CD4-positive, alpha-beta memory T cell (primary cell): ENCODE results near the gene OTUD5. TPM values are rescaled to one million over a fixed set of nuclear protein-coding genes. Genes with fewer than 3 reads are reported as not detected.

ENCODE experiments used
- CTCF ChIA-PET: fragments of 350-600 bp; sonication (Branson Sonifier 250); formaldehyde crosslinking; loops from one replicate; lab custom pipeline; 2021; ENCODE audit warnings: inconsistent platforms; ENCODE audit not compliant: partially characterized antibody; lab: Charles Lee
- POLR2A ChIA-PET: fragments of 350-600 bp; sonication (Branson Sonifier 250); formaldehyde crosslinking; loops from one replicate; lab custom pipeline; 2021; ENCODE audit not compliant: partially characterized antibody; lab: Charles Lee
- DNase-seq, 5 donors: peaks; one replicate each; pipeline versions ENCODE4 v3.0.0 to v3.0.0-alpha.2; 2020 to 2022; ENCODE audit warnings: mixed read lengths in 1 of 5
- H3K27ac ChIP-seq: one replicate; pipeline ENCODE4 v1.7.0; 2013; ENCODE audit warnings: low read depth, low read length
- H3K27me3 ChIP-seq: 2 replicates; pipeline ENCODE4 v1.7.0; 2013; ENCODE audit warnings: mild to moderate bottlenecking, low read length, moderate library complexity; ENCODE audit not compliant: insufficient read depth
- H3K36me3 ChIP-seq: 2 replicates; pipeline ENCODE4 v1.7.0; 2013; ENCODE audit warnings: mild to moderate bottlenecking, low read length, moderate library complexity; ENCODE audit not compliant: insufficient read depth
- H3K4me1 ChIP-seq: 2 replicates; pipeline ENCODE4 v1.7.0; 2013; ENCODE audit warnings: mild to moderate bottlenecking, low read length, moderate library complexity; ENCODE audit not compliant: insufficient read depth
- H3K4me3 ChIP-seq, 2 donors: one replicate each; pipeline ENCODE4 v1.7.0; 2013; ENCODE audit warnings: low read length in 2 of 2, mild to moderate bottlenecking in 1 of 2
- H3K9me3 ChIP-seq, 2 donors: one replicate each; pipeline ENCODE4 v1.7.0; 2013; ENCODE audit warnings: low read length in 2 of 2, control low read depth in 1 of 2; ENCODE audit not compliant: control insufficient read depth in 1 of 2
- H3K27ac Mint-ChIP-seq, 7 donors: one replicate each; pipeline ENCODE4 v1.8.0; 2020 to 2021; ENCODE audit warnings: mixed read lengths in 7 of 7, mild to moderate bottlenecking in 6 of 7, inconsistent platforms in 3 of 7, moderate library complexity in 3 of 7
- H3K27me3 Mint-ChIP-seq, 2 donors: one replicate each; pipeline ENCODE4 v1.8.0; 2020 to 2021; ENCODE audit warnings: mixed read lengths in 2 of 2
- H3K36me3 Mint-ChIP-seq, 2 donors: one replicate each; pipeline ENCODE4 v1.8.0; 2020 to 2021; ENCODE audit warnings: mixed read lengths in 2 of 2, inconsistent platforms in 1 of 2, mild to moderate bottlenecking in 1 of 2
- H3K4me1 Mint-ChIP-seq, 4 donors: one replicate each; pipeline ENCODE4 v1.8.0; 2020 to 2021; ENCODE audit warnings: mixed read lengths in 4 of 4, mild to moderate bottlenecking in 1 of 4
- H3K4me3 Mint-ChIP-seq, 8 donors: one replicate each; pipeline ENCODE4 v1.8.0; 2020 to 2021; ENCODE audit warnings: mixed read lengths in 8 of 8, mild to moderate bottlenecking in 7 of 8, moderate library complexity in 6 of 8, inconsistent platforms in 3 of 8
- H3K9me3 Mint-ChIP-seq, 8 donors: one replicate each; pipeline ENCODE4 v1.8.0; 2020 to 2021; ENCODE audit warnings: mixed read lengths in 8 of 8, mild to moderate bottlenecking in 5 of 8, inconsistent platforms in 3 of 8, moderate library complexity in 1 of 8
- intact Hi-C: fragments of 100-400 bp; cut with micrococcal nuclease; formaldehyde crosslinking; loops from one replicate; pipeline ENCODE4 v1.15.1; 2023
- polyA plus RNA-seq, 2 donors: library from polyadenylated mRNA; unstranded; fragments of 300-500 nt; fragmentation: Illumina TruSeq; gene quantifications; one replicate each; pipeline ENCODE4 v1.2.3, GENCODE V29; 2021
- total RNA-seq, 2 experiments: library from RNA; stranded (reverse); gene quantifications; one replicate each; pipeline ENCODE4 v1.2.3, GENCODE V29; 2021

The OTUD5 gene
- total and polyA plus RNA-seq, 4 experiments from 2014 or later, result 16.5 to 94.5 (median 68.8) TPM

- POLR2A ChIA-PET, result interaction anchor here (0.9 to 2.2 kb wide), 3 partner anchors 10 to 35 kb away, joined by 3 to 15 read pairs (median 5); partner anchors contain the start of gene SLC35A2
- Mint-ChIP-seq H3K36me3 (peaks cover 5 to 32% of the 10 kb centered on the region in 2 donors), H3K27ac (peak overlapping the region in 2 of 7 donors; percentile 35 to 55), H3K4me3 (peak overlapping the region in 1 of 8 donors; percentile 25), H3K9me3 (peaks cover 0 to under 1% (median 0%) of the 10 kb centered on the region in 8 donors), H3K4me1 (peaks cover 0 to 11% (median 6%) of the 10 kb centered on the region in 4 donors), H3K27me3 (no peaks in the 10 kb centered on the region)
- no peaks in the 10 kb centered on the region for H3K9me3 ChIP-seq
- CTCF ChIA-PET, result interaction anchor here (1.4 kb wide), 1 partner anchor 43 kb away, joined by 4 read pairs; no protein-coding TSS in a partner anchor
- no peak overlapping the region for H3K4me3 ChIP-seq
- no peak for DNase-seq
- H3K4me1 ChIP-seq, result peaks cover 16% of the 10 kb centered on the region
- H3K27ac ChIP-seq, result no peak overlapping the region
- H3K36me3 ChIP-seq, result peaks cover 14% of the 10 kb centered on the region
- intact Hi-C loops, result no loop called here
- no peaks in the 10 kb centered on the region for H3K27me3 ChIP-seq
Measured at GRCh38 chrX:48902776-48903175, 54.6 kb downstream of the OTUD5 start.

DNA sequence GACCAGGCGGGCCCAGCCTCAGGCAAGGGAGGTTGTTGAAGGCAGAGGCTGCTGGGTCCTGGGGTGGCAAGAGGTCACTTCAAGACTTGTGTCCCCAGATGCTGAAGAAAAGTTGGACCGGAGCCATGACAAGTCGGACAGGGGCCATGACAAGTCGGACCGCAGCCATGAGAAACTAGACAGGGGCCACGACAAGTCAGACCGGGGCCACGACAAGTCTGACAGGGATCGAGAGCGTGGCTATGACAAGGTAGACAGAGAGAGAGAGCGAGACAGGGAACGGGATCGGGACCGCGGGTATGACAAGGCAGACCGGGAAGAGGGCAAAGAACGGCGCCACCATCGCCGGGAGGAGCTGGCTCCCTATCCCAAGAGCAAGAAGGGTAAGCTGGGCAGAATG lies 55.3 kb downstream of the OTUD5 start:
- Mint-ChIP-seq H3K27ac (peak overlapping the region in 4 of 7 donors; percentile 3 to 29 (median 26)), H3K4me1 (peaks cover 0 to 16% (median 8%) of the 10 kb centered on the region in 4 donors), H3K36me3 (peaks cover 5 to 37% of the 10 kb centered on the region in 2 donors), H3K27me3 (no peaks in the 10 kb centered on the region), H3K9me3 (peaks cover 0 to 1% (median 0%) of the 10 kb centered on the region in 8 donors), H3K4me3 (no peak overlapping the region)
- Histone ChIP-seq H3K9me3 (no peaks in the 10 kb centered on the region), H3K4me3 (no peak overlapping the region), H3K36me3 (peaks cover 14% of the 10 kb centered on the region), H3K4me1 (peaks cover 16% of the 10 kb centered on the region), H3K27me3 (no peaks in the 10 kb centered on the region), H3K27ac (no peak overlapping the region)
- DNase-seq, result no peak
- ChIA-PET CTCF (no interaction called here), POLR2A (interaction anchor here (0.6 to 2.2 kb wide), 3 partner anchors 9 to 14 kb away, joined by 3 to 15 read pairs (median 5); partner anchors contain the start of gene SLC35A2)
- intact Hi-C loops, result no loop called here

- POLR2A ChIA-PET, result interaction anchor here (1.2 to 1.6 kb wide), 2 partner anchors 9 to 11 kb away, joined by 5 to 11 read pairs; partner anchors contain the start of gene SLC35A2
- H3K4me1 Mint-ChIP-seq, result peaks cover 2 to 26% (median 13%) of the 10 kb centered on the region in 4 donors
- H3K36me3 ChIP-seq, result peaks cover 14% of the 10 kb centered on the region
- intact Hi-C loops, result no loop called here
- H3K9me3 Mint-ChIP-seq, result peaks cover 0 to 1% (median 0%) of the 10 kb centered on the region in 8 donors
- CTCF ChIA-PET, result no interaction called here
- no peaks in the 10 kb centered on the region for H3K27me3 Mint-ChIP-seq
- no peak overlapping the region for H3K4me3 Mint-ChIP-seq
- H3K4me3 ChIP-seq, result no peak overlapping the region
- no peak overlapping the region for H3K27ac ChIP-seq
- DNase-seq, result no peak
- peaks cover 5 to 42% of the 10 kb centered on the region in 2 donors for H3K36me3 Mint-ChIP-seq
- peak overlapping the region in 1 of 7 donors; percentile 32 for H3K27ac Mint-ChIP-seq
- H3K9me3 ChIP-seq, result no peaks in the 10 kb centered on the region
- no peaks in the 10 kb centered on the region for H3K27me3 ChIP-seq
- H3K4me1 ChIP-seq, result peaks cover 24% of the 10 kb centered on the region
Measured at GRCh38 chrX:48901069-48901468, 56.3 kb downstream of the OTUD5 start.

- ChIA-PET POLR2A (interaction anchor here (0.9 to 3.9 kb wide), 4 partner anchors 13 to 244 kb away, joined by 3 to 47 read pairs (median 6); partner anchors contain the start of genes GRIPAP1, SLC35A2 and SUV39H1), CTCF (interaction anchor here (1.4 kb wide), 1 partner anchor 17 kb away, joined by 4 read pairs; no protein-coding TSS in a partner anchor)
- H3K27ac ChIP-seq, result no peak overlapping the region
Measured at GRCh38 chrX:48899078-48899410, 58.4 kb downstream of the OTUD5 start.

GRCh38 chrX:48897625-48898306 lies 59.6 kb downstream of the OTUD5 start, which contains the start of the genes PQBP1 and TIMM17B:
Gene PQBP1, plus strand, starts transcription at chrX:48897930. Its CDS starts 580 bp downstream, at chrX:48898510.
Gene TIMM17B, minus strand, starts transcription at chrX:48897768. Its CDS starts 19 bp downstream, at chrX:48897749.
- POLR2A ChIA-PET, result interaction anchor here (0.7 to 3.9 kb wide), 27 partner anchors 9 to 323 kb away, joined by 3 to 47 read pairs (median 5); partner anchors contain the start of genes GRIPAP1, HDAC6, OTUD5 and PIM2
- peak within 1 kb of the TSS; percentile 78 to 92 for H3K4me3 ChIP-seq
- intact Hi-C loops, result loop anchor here (1.0 to 5.0 kb wide), 4 partner anchors 14 to 145 kb away; partner anchors contain the start of genes HDAC6, SLC35A2 and TFE3

More at GRCh38 chrX:48899078-48899410, 58.4 kb downstream of the OTUD5 start:
- Histone ChIP-seq H3K27me3 (no peaks in the 10 kb centered on the region), H3K4me3 (no peak overlapping the region), H3K9me3 (no peaks in the 10 kb centered on the region), H3K36me3 (peaks cover 18% of the 10 kb centered on the region), H3K4me1 (peaks cover 24% of the 10 kb centered on the region)
- no peaks in the 10 kb centered on the region for H3K27me3 Mint-ChIP-seq
- peaks cover 0 to 1% (median 0%) of the 10 kb centered on the region in 8 donors for H3K9me3 Mint-ChIP-seq
- H3K36me3 Mint-ChIP-seq, result peaks cover 10 to 37% of the 10 kb centered on the region in 2 donors
- intact Hi-C loops, result loop anchor here (5.0 kb wide), 1 partner anchor 97 kb away; the partner anchor contains the start of gene HDAC6
- peak overlapping the region in 1 of 8 donors; percentile 2 for H3K4me3 Mint-ChIP-seq
- peak overlapping the region in 3 of 7 donors; percentile 19 to 88 (median 70) for H3K27ac Mint-ChIP-seq
- DNase-seq, result no peak
- H3K4me1 Mint-ChIP-seq, result peaks cover 4 to 34% (median 17%) of the 10 kb centered on the region in 4 donors

DNA sequence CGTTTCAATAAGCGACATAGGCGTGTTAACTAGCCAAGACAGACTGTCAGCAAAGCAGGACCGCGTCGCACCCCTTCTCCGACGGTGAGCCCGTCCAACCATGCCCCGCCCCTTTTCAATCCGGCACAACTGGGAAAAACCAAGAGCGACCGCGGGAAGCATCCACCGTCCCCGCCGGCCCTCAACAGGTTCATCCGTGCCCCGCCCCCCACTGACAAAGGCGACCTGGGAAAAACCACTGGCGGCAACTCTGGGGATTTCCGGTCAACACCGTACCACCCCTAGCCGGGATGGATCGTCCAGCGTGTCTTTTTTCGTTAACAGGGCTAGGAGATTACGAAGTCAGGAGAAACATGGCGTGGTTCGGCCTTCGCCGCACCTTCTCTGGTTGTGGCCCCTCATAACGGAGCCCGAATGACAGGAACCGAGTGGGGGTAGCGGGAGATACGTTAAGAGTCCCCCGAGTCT lies 60.2 kb downstream of the OTUD5 start:
- no peaks in the 10 kb centered on the region for H3K27me3 Mint-ChIP-seq
- peaks cover 0 to 1% (median 0%) of the 10 kb centered on the region in 8 donors for H3K9me3 Mint-ChIP-seq
- peak overlapping the region; percentile 88 to 99 (median 96) for H3K27ac Mint-ChIP-seq
- ChIA-PET POLR2A (interaction anchor here (0.7 to 3.9 kb wide), 19 partner anchors 10 to 323 kb away, joined by 3 to 47 read pairs (median 6); partner anchors contain the start of genes HDAC6, OTUD5, PIM2 and RBM3), CTCF (interaction anchor here (0.9 to 2.4 kb wide), 6 partner anchors 9 to 265 kb away, joined by 3 to 12 read pairs (median 4); partner anchors contain the start of gene SLC35A2)
- peaks cover 25% of the 10 kb centered on the region for H3K4me1 ChIP-seq
- intact Hi-C loops, result loop anchor here (1.0 to 5.0 kb wide), 3 partner anchors 20 to 146 kb away; partner anchors contain the start of genes HDAC6 and TFE3
- H3K36me3 Mint-ChIP-seq, result peaks cover 9 to 28% of the 10 kb centered on the region in 2 donors
- peak overlapping the region; percentile 93 for H3K27ac ChIP-seq
- H3K4me3 Mint-ChIP-seq, result peak overlapping the region; percentile 86 to 96 (median 92)
- H3K27me3 ChIP-seq, result no peaks in the 10 kb centered on the region
- peaks cover 4 to 34% (median 19%) of the 10 kb centered on the region in 4 donors for H3K4me1 Mint-ChIP-seq
- peaks cover 13% of the 10 kb centered on the region for H3K36me3 ChIP-seq
- no peaks in the 10 kb centered on the region for H3K9me3 ChIP-seq
- peak; percentile 54 to 77 (median 64) for DNase-seq
- H3K4me3 ChIP-seq, result peak overlapping the region; percentile 78 to 92

More at GRCh38 chrX:48897625-48898306, 59.6 kb downstream of the OTUD5 start, which contains the start of the genes PQBP1 and TIMM17B:
- Mint-ChIP-seq H3K36me3 (peaks cover 10 to 29% of the 10 kb centered on the region in 2 donors), H3K4me1 (peaks cover 4 to 34% (median 17%) of the 10 kb centered on the region in 4 donors), H3K27me3 (no peaks in the 10 kb centered on the region), H3K27ac (peak within 1 kb of the TSS; percentile 88 to 99 (median 96)), H3K4me3 (peak within 1 kb of the TSS; percentile 86 to 96 (median 92)), H3K9me3 (peaks cover 0 to 1% (median 0%) of the 10 kb centered on the region in 8 donors)
- Histone ChIP-seq H3K27me3 (no peaks in the 10 kb centered on the region), H3K9me3 (no peaks in the 10 kb centered on the region), H3K4me1 (peaks cover 24% of the 10 kb centered on the region), H3K36me3 (peaks cover 18% of the 10 kb centered on the region), H3K27ac (peak within 1 kb of the TSS; percentile 93)
- DNase-seq, result peak; percentile 88 to 93 (median 92)
- CTCF ChIA-PET, result interaction anchor here (0.9 to 2.4 kb wide), 5 partner anchors 9 to 266 kb away, joined by 3 to 12 read pairs (median 3); no protein-coding TSS in a partner anchor
